Adrenal gland (tissue), 12 donors: Measurements from ENCODE around the gene PPP1R14B. TPM values are rescaled to one million over a fixed set of nuclear protein-coding genes. Genes with fewer than 3 reads are reported as not detected.

ENCODE experiments used
- DNase-seq, 7 donors: peaks; one replicate each; pipeline ENCODE4 v3.0.0-alpha.2; 2019 to 2020
- H3K27ac ChIP-seq, 5 donors: fragments of 200-600 bp; sonication (generic) in 4 of 5; 1 replicate in 3 of 5; 2 replicates in 2 of 5; pipeline versions ENCODE4 v1.5.1 to v1.8.0; 2016 to 2020; ENCODE audit warnings: mild to moderate bottlenecking in 1 of 5
- H3K27me3 ChIP-seq: fragments of 200-600 bp; 2 replicates; pipeline ENCODE4 v1.8.0; 2021
- H3K36me3 ChIP-seq, 2 donors: fragments of 200-600 bp; replicated peaks in 1 of 2; 1 replicate in 1 of 2; 2 replicates in 1 of 2; pipeline versions ENCODE4 v1.5.1 to v1.8.0; 2018 to 2022
- H3K4me1 ChIP-seq, 2 donors: fragments of 200-600 bp; replicated peaks in 1 of 2; 1 replicate in 1 of 2; 2 replicates in 1 of 2; pipeline versions ENCODE4 v1.5.1 to v1.8.0; 2018 to 2021
- H3K4me3 ChIP-seq, 4 donors: fragments of 200-600 bp; sonication (generic) in 3 of 4; one replicate each; pipeline ENCODE4 v1.5.1; 2016 to 2018
- H3K9me3 ChIP-seq, 3 donors: fragments of 200-600 bp; sonication (generic) in 1 of 3; replicated peaks in 1 of 3; 1 replicate in 2 of 3; 2 replicates in 1 of 3; pipeline versions ENCODE4 v1.5.1 to v1.8.0; 2016 to 2021
- POLR2A ChIP-seq, 2 donors: fragments of 450-650 bp; IDR thresholded peaks; one replicate each; pipeline ENCODE4 v1.6.1; 2017; ENCODE audit warnings: antibody characterized with exemption in 2 of 2, mild to moderate bottlenecking in 2 of 2, moderate library complexity in 1 of 2
- WGBS, 4 donors: extraction: QIAGEN DNeasy Blood & Tissue Kit in 2 of 4; methylation state at CpG; one replicate each; pipeline versions ENCODE4 v1.1.5 to v1.1.7; 2013 to 2017; 5-methylcytosine and 5-hydroxymethylcytosine counted together
- intact Hi-C, 2 donors: fragments of 100-400 bp; cut with DNase I; formaldehyde crosslinking; loops; one replicate each; pipeline versions ENCODE4 v1.14.1 to v1.15.0; 2022 to 2023
- polyA plus RNA-seq, 3 donors: library from polyadenylated mRNA; stranded (reverse); fragments of 200-250 nt in 2 of 3; fragments of 350-450 nt in 1 of 3; fragmentation: Illumina TruSeq in 1 of 3; extraction: RNeasy Lipid Tissue Mini Kit (QIAGEN cat#74804) in 1 of 3; gene quantifications; one replicate each; pipeline ENCODE4 v1.2.3, GENCODE V29; 2013 to 2014
- total RNA-seq, 9 donors: library from RNA; depleted of rRNA in 4 of 9; stranded (reverse); fragments of >200 nt in 4 of 9; fragments of 120-200 nt in 1 of 9; fragmentation: NEBNext Ultra II Directional in 1 of 9; extraction: Animal tissue kit (Norgen Biotek cat#: 25700) in 1 of 9; gene quantifications; one replicate each; pipeline versions ENCODE4 v1.1.0 to v1.2.4, GENCODE V29; 2013 to 2023
- TF ChIP-seq, protein P1 (sequence below), 6 experiments: fragments of 450-650 bp in 4 of 6; fragments of 200-600 bp in 2 of 6; sonication (generic) in 1 of 6; IDR thresholded peaks; 1 replicate in 5 of 6; 2 replicates in 1 of 6; pipeline versions ENCODE4 v1.5.1 to v1.8.0; 2016 to 2021; ENCODE audit warnings: antibody characterized with exemption in 6 of 6, mild to moderate bottlenecking in 2 of 6, moderate library complexity in 1 of 6
- donor health status: healthy with polysubstance abuse.
- donor health status: Bipolar disorder and iron deficiency.
- donor health status: DM: yes; HTN: yes; CAD: no.
- donor health status: DM: no; HTN: no; CAD: no.
- donor health status: DM: no; HTN: no; CAD: no.
- donor health status: DM: yes; HTN: yes; CAD: no.

Gene PPP1R14B
- total and polyA plus RNA-seq, 12 donors, result 77.2 to 331 (median 131) TPM

- H3K9me3 ChIP-seq, result no peaks in the 10 kb centered on the region
- peaks cover 30% of the 10 kb centered on the region for H3K27me3 ChIP-seq
- H3K4me1 ChIP-seq, result peaks cover 3 to 12% of the 10 kb centered on the region in 2 donors
- intact Hi-C loops, result loop anchor here in 1 of 2 donors (10.0 kb wide), 1 partner anchor 287 kb away; no protein-coding TSS in a partner anchor
- peak within 1 kb of the TSS in 1 of 4 donors; percentile 35 for H3K4me3 ChIP-seq
- H3K36me3 ChIP-seq, result no peaks in the 10 kb centered on the region
- no peak within 1 kb of the TSS for H3K27ac ChIP-seq
- no peak for DNase-seq
- WGBS, 4 donors, result 0 to 4% (median 3%) methylated on average over 1 to 45 of the region's 45 CpGs; no CpG with 5 or more reads in 1 of the 4 donors
- TF ChIP-seq, protein P1, sequence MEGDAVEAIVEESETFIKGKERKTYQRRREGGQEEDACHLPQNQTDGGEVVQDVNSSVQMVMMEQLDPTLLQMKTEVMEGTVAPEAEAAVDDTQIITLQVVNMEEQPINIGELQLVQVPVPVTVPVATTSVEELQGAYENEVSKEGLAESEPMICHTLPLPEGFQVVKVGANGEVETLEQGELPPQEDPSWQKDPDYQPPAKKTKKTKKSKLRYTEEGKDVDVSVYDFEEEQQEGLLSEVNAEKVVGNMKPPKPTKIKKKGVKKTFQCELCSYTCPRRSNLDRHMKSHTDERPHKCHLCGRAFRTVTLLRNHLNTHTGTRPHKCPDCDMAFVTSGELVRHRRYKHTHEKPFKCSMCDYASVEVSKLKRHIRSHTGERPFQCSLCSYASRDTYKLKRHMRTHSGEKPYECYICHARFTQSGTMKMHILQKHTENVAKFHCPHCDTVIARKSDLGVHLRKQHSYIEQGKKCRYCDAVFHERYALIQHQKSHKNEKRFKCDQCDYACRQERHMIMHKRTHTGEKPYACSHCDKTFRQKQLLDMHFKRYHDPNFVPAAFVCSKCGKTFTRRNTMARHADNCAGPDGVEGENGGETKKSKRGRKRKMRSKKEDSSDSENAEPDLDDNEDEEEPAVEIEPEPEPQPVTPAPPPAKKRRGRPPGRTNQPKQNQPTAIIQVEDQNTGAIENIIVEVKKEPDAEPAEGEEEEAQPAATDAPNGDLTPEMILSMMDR (IDR thresholded peaks at IDR 0.05), result no peak
- TF ChIP-seq POLR2A (IDR thresholded peaks at IDR 0.05), result no peak
Observed at GRCh38 chr11:64291262-64291751, 44.6 kb upstream of the PPP1R14B start, which contains the start of gene KCNK4. Gene KCNK4, plus strand, starts transcription at chr11:64291302. Its CDS starts 1,717 bp downstream, at chr11:64293019.

- no peaks in the 10 kb centered on the region for H3K36me3 ChIP-seq
- no peak overlapping the region for H3K4me3 ChIP-seq
- intact Hi-C loops, result loop anchor here in 1 of 2 donors (10.0 kb wide), 1 partner anchor 286 kb away; no protein-coding TSS in a partner anchor
- H3K27me3 ChIP-seq, result peaks cover 30% of the 10 kb centered on the region
- no peaks in the 10 kb centered on the region for H3K9me3 ChIP-seq
- H3K27ac ChIP-seq, result no peak overlapping the region
- 48 to 69% (median 60%) methylated on average over 3 to 10 of the region's 10 CpGs for WGBS, 4 donors
- TF ChIP-seq, protein P1 (IDR thresholded peaks at IDR 0.05), result no peak
- TF ChIP-seq POLR2A (IDR thresholded peaks at IDR 0.05), result no peak
- H3K4me1 ChIP-seq, result peaks cover 6 to 18% of the 10 kb centered on the region in 2 donors
- DNase-seq, result no peak
Observed at GRCh38 chr11:64290352-64291261, 43.9 kb upstream of the PPP1R14B start.

GRCh38 chr11:64289002-64289564, 42.3 kb upstream of the PPP1R14B start:
- peak in 1 of 7 donors; percentile 19 for DNase-seq
- no peak for TF ChIP-seq POLR2A (IDR thresholded peaks at IDR 0.05)
- TF ChIP-seq, protein P1 (IDR thresholded peaks at IDR 0.05), result no peak
- Histone ChIP-seq H3K36me3 (no peaks in the 10 kb centered on the region), H3K4me3 (no peak overlapping the region), H3K27me3 (peaks cover 30% of the 10 kb centered on the region), H3K27ac (no peak overlapping the region), H3K4me1 (peaks cover 7 to 18% of the 10 kb centered on the region in 2 donors), H3K9me3 (no peaks in the 10 kb centered on the region)
- 89 to 96% (median 91%) methylated on average over 8 to 13 of the region's 13 CpGs for WGBS, 4 donors
- intact Hi-C loops, result no loop called here

GRCh38 chr11:64288353-64288750, 41.6 kb upstream of the PPP1R14B start:
- H3K36me3 ChIP-seq, result no peaks in the 10 kb centered on the region
- H3K27ac ChIP-seq, result no peak overlapping the region
- no peak overlapping the region for H3K4me3 ChIP-seq
- peaks cover 29% of the 10 kb centered on the region for H3K27me3 ChIP-seq
- H3K4me1 ChIP-seq, result peaks cover 14 to 26% of the 10 kb centered on the region in 2 donors
- whole genome bisulfite sequencing, 4 donors, result 90 to 94% (median 90%) methylated on average over 4 to 9 of the region's 9 CpGs
- no peak for DNase-seq
- TF ChIP-seq, protein P1 (IDR thresholded peaks at IDR 0.05), result no peak
- TF ChIP-seq POLR2A (IDR thresholded peaks at IDR 0.05), result no peak
- intact Hi-C loops, result no loop called here
- no peaks in the 10 kb centered on the region for H3K9me3 ChIP-seq
